Stimulated activated CD4-positive, alpha-beta T cell treated with anti-CD3 and anti-CD28 coated beads, Interleukin-2, amount 100 ng/mL, for 48 hours (primary cell): ENCODE measurements around the gene IRF6.

Experiments
- DNase-seq, 2 donors: peaks; one replicate each; pipeline ENCODE4 v3.0.0-alpha.2; 2020

Gene IRF6

DNA sequence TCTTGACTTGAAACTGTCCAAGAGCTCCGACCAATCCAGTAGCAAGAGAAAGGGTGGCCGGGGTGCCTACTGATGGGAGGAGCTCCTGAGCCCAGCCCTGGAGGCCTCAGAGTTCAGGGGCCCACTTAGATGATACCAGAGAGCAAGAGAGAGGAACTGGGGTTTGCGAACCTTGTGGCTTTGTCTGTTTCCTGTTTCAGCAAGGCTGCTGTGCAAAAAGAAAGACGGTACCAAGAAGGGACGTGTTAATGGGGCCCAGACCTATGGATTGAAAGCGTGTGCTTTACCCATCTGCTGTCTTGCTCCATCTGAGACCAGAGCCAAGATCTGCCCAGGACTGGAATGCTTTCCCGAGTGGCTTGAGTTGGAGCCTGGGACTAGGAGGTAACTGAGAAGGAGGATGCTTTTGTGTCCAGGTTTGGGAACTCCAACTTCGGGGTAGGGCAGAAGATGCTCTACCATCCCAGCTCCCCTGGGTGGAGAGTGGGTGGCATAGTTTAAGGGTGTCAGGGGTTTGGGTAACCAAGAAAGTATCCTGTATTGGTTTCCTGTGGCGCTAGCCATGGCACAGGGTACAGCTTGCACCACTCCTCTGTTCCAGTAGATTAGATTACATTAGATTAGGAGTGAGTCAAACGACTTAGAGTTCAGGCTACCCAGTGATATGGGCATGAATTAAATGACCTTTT lies 49.9 kb downstream of the IRF6 start, which contains the start of gene TRAF3IP3:
Gene TRAF3IP3, plus strand, starts transcription at position 128 of the 689 bp plus-strand sequence. CDS start 3,987 bp downstream, outside the sequence.
- DNase-seq: peak; percentile 63 to 65

DNA sequence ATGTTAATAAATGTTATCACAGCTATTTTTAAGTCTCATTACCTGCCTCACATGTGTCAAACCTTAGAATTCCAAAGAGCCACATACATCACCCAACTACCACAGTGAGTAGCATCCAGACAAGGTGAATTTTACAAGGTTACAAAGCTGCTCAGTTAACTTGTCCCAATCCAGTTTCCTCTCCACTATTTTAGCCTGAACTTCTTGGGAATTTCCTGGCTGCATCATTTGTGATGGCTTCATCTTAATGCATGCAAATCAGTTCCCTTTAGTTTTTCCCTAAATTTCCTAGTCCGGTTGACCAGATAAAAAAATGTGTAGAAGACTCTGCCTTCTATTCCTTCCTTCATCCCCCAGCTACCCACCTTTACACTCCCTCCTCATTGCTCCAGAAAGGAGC lies 50.7 kb downstream of the IRF6 start:
- no peak for DNase-seq

DNA sequence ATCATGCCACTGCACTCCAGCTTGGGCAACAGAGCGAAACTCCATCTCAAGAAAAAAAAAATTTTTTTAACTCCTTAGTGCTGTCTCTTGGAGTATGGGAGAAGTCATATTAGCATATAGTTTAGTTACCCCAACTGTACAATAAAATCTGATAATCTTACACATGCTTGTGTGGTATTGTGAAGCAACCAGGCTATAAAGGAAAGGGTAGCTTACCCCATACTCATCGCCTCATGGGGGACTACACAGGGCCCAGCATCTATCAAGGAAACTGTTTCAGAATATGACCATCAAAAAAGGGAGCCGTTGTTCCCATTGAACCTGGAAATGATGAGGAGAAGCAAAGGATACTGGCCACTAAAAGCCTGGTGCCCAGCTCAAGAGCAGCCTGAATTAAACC lies 53.1 kb downstream of the IRF6 start:
- DNase-seq: no peak

DNA sequence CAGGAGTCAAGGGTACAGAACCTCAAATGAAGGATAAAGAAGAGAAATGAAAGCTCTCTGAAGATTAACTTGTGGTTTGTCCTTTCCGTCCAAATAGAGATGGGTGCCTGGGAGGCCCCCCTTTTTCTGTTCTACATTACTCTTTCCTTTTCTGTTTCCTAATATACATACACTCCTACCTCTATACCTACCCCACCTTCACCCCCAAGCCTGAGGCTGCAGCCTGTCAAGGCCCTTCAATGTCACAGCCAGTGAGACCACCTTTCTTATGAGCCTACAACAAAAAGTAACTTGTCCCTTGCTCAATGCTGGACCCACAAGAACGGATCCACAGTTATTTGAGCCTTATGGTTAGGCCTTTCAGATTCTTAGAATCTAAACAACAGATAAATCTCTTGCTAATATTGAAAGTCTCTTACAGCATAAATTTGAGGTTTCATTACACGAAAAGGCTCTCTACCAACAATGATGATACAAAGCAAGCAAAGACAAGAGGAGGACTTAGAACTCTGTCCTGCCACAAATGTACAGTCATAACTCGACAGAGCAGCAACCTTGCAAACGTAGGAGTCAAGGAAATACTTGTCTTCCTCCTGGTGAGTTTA lies 54.2 kb downstream of the IRF6 start:
- peak in 1 of 2 donors; percentile 38 for DNase-seq

DNA sequence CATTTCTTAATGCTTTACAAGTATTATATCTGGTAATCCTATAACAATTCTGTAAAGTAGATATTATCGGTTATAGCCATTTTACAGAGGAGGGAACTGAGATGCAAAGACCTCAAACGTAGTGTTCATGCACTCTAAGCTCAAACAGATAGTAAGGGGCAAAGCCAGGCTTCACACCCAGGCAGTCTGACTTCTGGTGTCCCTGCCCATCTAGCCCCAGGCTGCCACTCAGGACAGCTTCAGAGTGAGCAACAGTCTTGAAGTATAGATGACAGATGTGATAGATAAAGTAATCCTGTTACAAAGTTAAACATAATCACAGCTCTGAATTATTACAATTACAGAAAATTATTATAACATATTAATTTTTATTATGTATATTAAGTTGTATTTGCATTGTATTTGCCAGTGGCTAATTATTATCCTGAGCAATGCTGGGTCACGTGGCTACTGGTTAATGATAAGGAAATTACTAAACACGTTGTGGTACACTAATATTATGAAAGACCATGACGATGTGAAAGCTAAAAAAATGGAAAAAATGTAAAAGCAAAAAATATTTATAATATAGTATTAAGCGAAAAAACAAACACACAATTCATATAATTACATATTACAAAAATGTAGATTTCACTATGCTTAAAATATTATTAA lies 56.1 kb downstream of the IRF6 start:
- DNase-seq: no peak

DNA sequence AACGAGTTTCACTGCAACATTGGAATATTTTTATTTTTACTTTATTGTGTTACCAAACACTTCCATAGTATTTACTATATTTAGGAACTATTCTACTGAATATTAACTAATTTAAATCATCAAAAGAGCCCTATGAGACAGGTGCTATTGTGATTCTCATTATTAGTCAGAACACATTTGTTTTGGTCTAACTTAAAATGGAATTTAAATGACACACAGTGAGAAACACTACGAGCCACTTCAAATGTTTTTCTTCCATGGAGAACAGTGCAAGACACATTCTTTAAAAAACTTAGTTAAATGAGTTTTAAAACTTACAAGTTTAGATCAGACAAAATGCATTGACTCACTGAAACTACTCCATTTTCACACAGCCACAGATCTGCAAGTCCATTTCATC lies 56.7 kb downstream of the IRF6 start:
- DNase-seq: no peak

DNA sequence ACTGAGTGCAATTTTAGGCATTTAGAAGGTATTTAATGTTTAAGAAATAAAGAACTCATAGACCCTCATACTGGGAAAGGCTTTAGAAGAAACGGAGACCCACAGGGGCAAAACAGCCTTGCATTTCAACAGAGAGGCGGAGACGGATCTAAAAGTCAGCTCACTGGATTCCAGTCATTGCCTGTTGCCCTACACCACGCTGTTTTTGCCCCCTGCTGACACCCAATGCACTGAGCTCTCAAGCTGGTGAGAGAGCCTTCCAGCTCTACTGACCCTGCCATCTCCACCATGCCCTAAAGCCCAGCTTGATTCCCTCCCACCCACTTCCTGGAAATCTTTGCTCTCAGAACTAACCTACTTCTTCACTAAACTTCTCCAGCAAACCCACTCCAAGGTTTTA lies 57.3 kb downstream of the IRF6 start:
- DNase-seq: no peak

DNA sequence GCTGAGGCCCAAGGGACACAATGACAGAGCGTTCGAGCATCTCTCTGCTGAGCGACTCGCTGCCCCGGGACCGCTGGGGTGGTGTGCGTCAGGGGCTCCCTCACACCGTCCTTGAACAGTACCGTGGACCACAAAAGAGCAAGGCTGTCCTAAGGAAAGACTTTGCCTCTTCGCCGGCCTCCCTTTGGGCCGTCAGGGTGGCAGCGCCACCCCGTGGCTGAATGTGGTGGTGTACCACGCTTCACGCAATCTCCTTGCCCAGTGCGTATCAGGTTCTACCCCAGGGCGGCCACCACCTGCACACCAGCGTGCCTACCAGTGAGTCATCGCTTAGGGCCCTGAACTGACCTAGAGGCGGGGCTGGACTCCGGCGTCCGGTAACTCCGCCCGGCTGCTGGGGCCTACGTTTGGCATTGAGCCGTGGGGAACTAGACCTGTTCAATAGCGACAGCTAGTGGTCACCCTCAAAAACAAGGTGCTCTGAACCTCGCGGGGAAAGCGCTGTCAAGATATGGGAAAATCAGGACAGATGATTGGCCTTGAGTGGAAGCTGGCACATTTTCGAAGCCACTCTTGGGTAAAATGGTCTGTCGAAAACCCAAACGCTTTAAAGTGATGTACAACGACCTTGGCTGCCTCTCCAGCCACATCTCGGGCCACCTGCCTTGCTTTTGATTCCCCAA lies 58.2 kb downstream of the IRF6 start:
- DNase-seq: peak; percentile 89 to 93

DNA sequence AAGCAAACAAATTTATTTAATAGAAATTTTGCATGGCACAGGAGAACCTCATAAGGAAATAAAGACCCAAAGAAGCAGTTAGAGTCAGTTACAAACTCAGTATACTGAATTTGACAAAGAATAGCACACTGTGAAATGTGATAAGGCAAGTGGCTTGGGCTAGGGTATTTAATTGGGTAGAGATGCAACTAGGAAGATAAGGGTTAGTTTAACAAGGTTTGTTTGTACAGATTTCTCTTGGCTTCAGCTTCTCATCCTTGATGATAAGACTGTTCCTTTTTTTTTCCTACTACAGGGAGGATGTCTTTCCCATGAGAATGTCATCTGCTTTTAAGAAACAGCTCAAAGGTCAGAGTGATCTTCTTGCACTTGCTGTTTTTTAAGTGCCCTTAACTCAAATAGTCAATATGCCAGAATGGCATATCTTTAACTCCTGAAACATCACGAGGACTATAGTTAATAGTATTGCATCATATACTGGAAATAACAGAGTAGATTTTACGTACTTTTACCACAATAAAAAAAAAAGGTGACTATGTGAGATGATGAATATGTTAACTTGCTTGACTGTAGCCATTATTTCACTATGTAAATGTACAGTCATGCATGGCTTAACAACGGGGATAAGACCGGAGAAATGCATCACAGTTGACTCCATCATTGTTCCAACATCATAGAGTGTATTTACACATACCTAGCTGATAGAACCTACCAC lies 59.3 kb downstream of the IRF6 start:
- DNase-seq: no peak

DNA sequence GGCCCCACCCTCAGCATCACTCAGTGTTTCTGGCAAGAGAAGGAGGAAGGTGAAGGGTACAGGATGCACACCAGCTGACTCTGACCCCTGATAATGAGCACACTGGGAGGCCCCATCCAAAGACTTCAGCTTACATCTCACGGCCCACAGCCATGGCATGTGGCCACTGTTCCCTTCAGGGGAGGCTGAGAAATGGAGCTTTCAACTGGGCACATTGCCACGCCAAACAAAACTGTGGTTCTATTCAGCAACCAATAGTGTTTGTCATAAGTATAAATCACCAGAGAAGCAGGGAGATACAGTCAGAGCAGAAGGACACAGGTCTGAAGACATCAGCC lies 62.8 kb downstream of the IRF6 start:
- no peak for DNase-seq

DNA sequence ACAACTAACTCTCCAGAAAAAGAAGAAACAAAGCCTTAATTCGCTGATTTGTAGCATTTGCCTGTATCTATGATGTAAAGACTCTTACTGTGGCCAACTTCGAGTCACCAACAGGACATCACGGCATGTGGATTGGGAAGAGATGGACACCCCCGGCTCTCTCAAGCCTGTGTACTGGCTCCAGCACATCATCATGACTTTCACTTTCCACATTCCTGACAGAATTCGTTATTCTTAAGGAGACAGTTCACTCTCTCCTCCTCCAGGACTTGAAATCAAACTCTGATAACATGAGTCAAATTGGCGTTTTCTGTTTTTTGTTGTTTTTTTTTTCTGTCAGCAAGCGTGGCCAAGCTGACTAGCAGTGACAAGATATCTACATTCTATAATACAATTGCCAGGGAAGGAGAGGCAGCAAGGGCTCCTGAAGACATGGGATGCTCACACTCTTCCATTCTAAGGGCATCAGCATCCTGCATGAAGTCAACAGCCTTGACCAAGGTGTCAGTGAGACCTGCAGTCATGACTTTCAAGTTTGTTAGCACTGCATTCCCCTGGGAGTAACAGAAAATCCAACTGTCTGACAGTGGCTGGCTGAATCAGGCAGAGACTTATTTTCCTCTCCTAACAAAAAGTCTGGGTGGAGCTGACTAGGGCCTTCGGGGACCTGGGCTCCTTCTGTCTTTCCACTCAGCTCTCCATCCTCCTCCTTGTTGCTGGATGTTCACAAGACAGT lies 63.4 kb downstream of the IRF6 start:
- no peak for DNase-seq

DNA sequence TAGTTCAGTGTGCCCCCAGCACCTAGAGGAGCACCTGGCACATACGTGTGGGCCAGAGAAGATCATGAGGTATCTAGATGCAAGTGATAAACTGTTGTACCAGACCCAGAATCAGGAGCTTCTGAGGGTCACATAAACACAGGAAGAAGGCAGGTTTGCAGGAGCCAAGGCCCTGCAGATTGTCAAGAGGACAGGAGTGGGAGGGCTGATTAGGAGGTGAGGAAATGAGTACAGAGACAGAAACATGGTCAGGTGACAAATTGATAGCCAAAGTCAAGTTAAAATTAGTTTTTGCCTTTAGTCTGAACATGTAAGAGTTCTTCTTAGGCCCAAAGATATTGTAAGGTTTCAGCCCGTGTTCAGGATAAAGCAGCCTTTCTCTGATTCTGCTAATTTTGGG lies 64.1 kb downstream of the IRF6 start:
- DNase-seq: no peak

DNA sequence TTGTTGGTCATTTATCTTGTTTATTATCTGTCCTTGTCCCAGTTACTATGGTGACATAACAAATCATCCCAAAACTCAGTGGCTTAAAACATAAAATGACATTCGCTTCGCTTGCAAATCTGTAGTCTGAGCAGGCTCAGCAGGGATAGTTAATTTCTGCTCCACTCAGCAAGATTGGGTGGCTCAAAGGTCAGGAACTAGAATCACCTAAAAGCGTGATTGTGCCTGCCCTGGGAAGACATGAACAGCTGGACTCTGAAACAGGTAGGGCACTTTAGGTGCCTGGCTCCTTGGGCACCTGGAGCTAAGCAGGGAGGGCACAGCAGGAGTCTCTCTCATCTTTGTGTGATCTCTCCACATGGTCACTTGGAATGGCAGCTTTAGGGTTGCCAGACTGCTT lies 64.7 kb downstream of the IRF6 start:
- no peak for DNase-seq

DNA sequence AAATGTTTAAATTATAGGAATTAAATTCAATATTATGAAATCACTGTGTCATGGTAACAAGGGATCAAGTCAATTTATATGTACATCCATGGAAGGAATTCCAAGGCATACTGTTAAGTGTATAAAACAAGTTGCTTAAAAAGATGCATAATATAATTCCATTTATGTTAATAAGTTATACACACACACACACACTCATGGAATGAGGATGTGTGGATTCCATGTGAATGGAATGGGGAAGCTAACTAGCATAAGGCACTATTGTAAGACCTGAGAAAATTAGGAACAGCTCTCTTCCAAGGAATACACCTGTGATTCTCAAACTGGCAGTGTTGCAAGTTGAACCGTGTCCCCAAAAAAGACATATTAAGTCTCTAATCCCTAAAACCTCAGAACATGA lies 67.7 kb downstream of the IRF6 start:
- no peak for DNase-seq

DNA sequence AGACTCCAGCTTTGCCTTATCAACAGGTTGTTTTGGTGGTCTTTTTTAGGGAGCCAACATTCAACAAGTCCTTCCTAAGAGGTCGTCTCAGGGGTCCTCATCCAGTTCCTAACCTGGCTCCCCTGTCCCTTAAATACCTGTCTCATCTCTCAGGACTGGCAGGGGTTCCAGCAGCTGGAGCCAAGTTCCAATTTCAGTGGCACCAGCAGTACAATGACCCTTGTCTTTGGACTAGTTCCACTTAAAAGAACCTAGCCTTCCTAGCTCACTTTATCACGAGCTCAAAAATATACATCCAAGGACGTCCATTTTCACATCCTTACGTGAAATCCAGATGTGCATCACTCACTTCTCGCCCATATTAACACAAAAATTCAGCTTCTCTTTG lies 68.8 kb downstream of the IRF6 start:
- no peak for DNase-seq

DNA sequence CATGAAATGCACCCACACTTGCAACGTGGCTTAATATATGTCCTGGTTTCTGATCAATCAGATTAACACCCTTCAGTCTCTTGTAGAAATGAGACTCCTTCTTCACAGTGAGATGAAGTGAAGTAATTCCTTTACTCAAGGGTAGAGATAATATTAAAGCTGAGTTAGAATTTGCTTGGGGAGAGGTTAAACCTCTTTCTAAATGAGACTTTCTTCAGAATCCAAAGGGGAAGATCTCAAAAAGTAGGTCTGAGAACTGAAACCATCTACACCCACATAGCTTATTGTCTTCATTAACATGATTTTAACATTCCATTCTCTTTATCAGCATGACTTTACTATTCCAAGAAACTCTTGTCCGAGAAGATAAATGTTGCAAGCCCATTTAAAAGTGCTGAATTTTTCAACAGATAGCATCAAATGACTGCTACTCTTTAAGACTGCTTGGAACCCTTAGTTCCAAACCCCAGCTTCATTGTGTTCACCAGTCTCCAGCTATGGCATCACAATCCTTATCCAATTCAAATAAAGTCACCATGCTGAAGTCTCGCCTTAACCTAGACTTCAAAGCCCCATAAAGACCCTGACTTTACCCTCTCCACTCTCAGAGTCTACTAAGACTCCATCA lies 69.3 kb downstream of the IRF6 start:
- no peak for DNase-seq
